Erythroblast (primary cell): ENCODE results near the gene ROM1.

Experiments used
- GATA1 ChIP-seq: IDR thresholded peaks from 2 replicates; pipeline ENCODE4 v1.6.1; 2011; ENCODE audit warnings: low read depth, mild to moderate bottlenecking, control low read depth, low read length, moderate library complexity
- POLR2A ChIP-seq: IDR thresholded peaks from 2 replicates; pipeline ENCODE4 v1.6.1; 2011; ENCODE audit warnings: mild to moderate bottlenecking, low read length

GRCh38 chr11:62610814-62611704 lies 2.0 kb upstream of the ROM1 start:
- TF ChIP-seq POLR2A (no peak), GATA1 (no peak)
